Endodermal cell (in vitro differentiated cells): ENCODE measurements around the gene CWC27. TPM values are rescaled to one million over a fixed set of nuclear protein-coding genes. Genes with fewer than 3 reads are reported as not detected.

Source experiments
- DNase-seq: peaks from one replicate; pipeline ENCODE4 v3.0.0-alpha.2; 2017
- H3K27ac ChIP-seq: 2 replicates; pipeline ENCODE4 v1.5.1; 2013; ENCODE audit warnings: mild to moderate bottlenecking, low read depth, low read length, moderate library complexity
- H3K27me3 ChIP-seq: 2 replicates; pipeline ENCODE4 v1.6.1; 2013; ENCODE audit warnings: mild to moderate bottlenecking, low read length, moderate library complexity; ENCODE audit not compliant: insufficient read depth, control insufficient read depth, poor library complexity, severe bottlenecking
- H3K36me3 ChIP-seq: 2 replicates; pipeline ENCODE4 v1.7.0; 2013; ENCODE audit warnings: mild to moderate bottlenecking, low read length, moderate library complexity; ENCODE audit not compliant: control insufficient read depth, insufficient read depth
- H3K4me1 ChIP-seq: one replicate; pipeline ENCODE4 v1.7.0; 2013; ENCODE audit warnings: low read length; ENCODE audit not compliant: control insufficient read depth, insufficient read depth
- H3K4me3 ChIP-seq: 2 replicates; pipeline ENCODE4 v1.5.1; 2013; ENCODE audit warnings: mild to moderate bottlenecking, low read length, moderate library complexity
- H3K9ac ChIP-seq: 2 replicates; pipeline ENCODE4 v1.6.1; 2013; ENCODE audit warnings: mild to moderate bottlenecking, low read length, moderate library complexity; ENCODE audit not compliant: poor library complexity, severe bottlenecking; ENCODE audit errors: extremely low read depth
- H3K9me3 ChIP-seq: 2 replicates; pipeline ENCODE4 v1.6.1; 2013; ENCODE audit warnings: mild to moderate bottlenecking, low read length, moderate library complexity; ENCODE audit not compliant: control insufficient read depth
- H3K27ac Mint-ChIP-seq: 2 replicates; pipeline ENCODE4 v1.8.0; 2020; ENCODE audit warnings: mixed read lengths
- H3K27me3 Mint-ChIP-seq: 2 replicates; pipeline ENCODE4 v1.8.0; 2021; ENCODE audit warnings: mild to moderate bottlenecking, mixed read lengths; ENCODE audit not compliant: insufficient read depth
- H3K36me3 Mint-ChIP-seq: 2 replicates; pipeline ENCODE4 v1.8.0; 2020; ENCODE audit warnings: low read depth, mixed read lengths
- H3K4me1 Mint-ChIP-seq: 2 replicates; pipeline ENCODE4 v1.8.0; 2020; ENCODE audit warnings: mixed read lengths
- H3K4me3 Mint-ChIP-seq: 2 replicates; pipeline ENCODE4 v1.8.0; 2020; ENCODE audit warnings: mild to moderate bottlenecking, moderate library complexity, mixed read lengths
- H3K9me3 Mint-ChIP-seq: 2 replicates; pipeline ENCODE4 v1.8.0; 2020; ENCODE audit warnings: mild to moderate bottlenecking, mixed read lengths
- WGBS, 2 experiments: methylation state at CpG; one replicate each; pipeline versions ENCODE4 v1.1.5 to v1.1.7; 2013; ENCODE audit warnings: missing lambda C conversion rate in 2 of 2, mixed read lengths in 1 of 2; ENCODE audit not compliant: insufficient coverage in 1 of 2, insufficient read length in 1 of 2; 5-methylcytosine and 5-hydroxymethylcytosine counted together
- total RNA-seq, 2 donors: library from RNA; stranded (reverse); fragmentation: NEBNext Ultra II Directional in 1 of 2; extraction: Animal tissue kit (Norgen Biotek cat#: 25700) in 1 of 2; gene quantifications; 2 replicates in 1 of 2; 3 replicates in 1 of 2; pipeline ENCODE4 v1.2.1, GENCODE V29; 2021
- TF ChIP-seq, protein P1 (sequence below): fragments of 200-600 bp; sonication (generic); conservative IDR thresholded peaks from 2 replicates; pipeline ENCODE4 v1.5.0; 2021; ENCODE audit warnings: antibody characterized with exemption, mild to moderate bottlenecking

The CWC27 gene
- total RNA-seq, 2 donors from 2014 or later: 69.1 to 74.8 TPM

DNA sequence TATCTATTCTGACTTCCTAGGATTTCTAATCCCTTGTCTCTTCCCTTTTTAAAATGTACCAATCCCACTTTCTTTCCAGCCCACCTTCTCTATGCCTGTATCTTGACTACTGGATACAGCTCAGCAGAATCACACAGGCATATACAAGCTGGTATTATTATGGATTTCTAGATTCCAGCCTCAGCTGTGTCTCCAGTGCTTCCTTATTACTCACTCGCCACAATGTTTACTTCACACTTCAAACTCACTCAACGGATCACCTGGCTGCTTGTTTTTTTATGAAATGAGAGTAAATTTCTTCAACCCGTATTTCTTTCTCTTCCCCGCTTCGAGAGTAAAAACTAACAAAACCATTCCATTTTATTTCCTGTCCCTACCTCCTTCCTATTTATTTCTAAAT is 38.8 kb downstream of the CWC27 start:
- no peak overlapping the region for H3K27ac ChIP-seq

GRCh38 chr5:64811050-64811640 is 42.4 kb downstream of the CWC27 start:
- Mint-ChIP-seq H3K4me3 (no peak overlapping the region), H3K9me3 (no peaks in the 10 kb centered on the region), H3K4me1 (peaks cover 3% of the 10 kb centered on the region), H3K27me3 (no peaks in the 10 kb centered on the region), H3K36me3 (peaks cover 6% of the 10 kb centered on the region), H3K27ac (no peak overlapping the region)
- Histone ChIP-seq H3K36me3 (peaks cover 69% of the 10 kb centered on the region), H3K27ac (no peak overlapping the region), H3K27me3 (no peaks in the 10 kb centered on the region), H3K4me3 (no peak overlapping the region), H3K9ac (no peak overlapping the region), H3K4me1 (no peaks in the 10 kb centered on the region), H3K9me3 (no peaks in the 10 kb centered on the region)
- 89 to 95% methylated on average over 1 of the region's 1 CpG for WGBS, 2 experiments
- TF ChIP-seq, protein P1, sequence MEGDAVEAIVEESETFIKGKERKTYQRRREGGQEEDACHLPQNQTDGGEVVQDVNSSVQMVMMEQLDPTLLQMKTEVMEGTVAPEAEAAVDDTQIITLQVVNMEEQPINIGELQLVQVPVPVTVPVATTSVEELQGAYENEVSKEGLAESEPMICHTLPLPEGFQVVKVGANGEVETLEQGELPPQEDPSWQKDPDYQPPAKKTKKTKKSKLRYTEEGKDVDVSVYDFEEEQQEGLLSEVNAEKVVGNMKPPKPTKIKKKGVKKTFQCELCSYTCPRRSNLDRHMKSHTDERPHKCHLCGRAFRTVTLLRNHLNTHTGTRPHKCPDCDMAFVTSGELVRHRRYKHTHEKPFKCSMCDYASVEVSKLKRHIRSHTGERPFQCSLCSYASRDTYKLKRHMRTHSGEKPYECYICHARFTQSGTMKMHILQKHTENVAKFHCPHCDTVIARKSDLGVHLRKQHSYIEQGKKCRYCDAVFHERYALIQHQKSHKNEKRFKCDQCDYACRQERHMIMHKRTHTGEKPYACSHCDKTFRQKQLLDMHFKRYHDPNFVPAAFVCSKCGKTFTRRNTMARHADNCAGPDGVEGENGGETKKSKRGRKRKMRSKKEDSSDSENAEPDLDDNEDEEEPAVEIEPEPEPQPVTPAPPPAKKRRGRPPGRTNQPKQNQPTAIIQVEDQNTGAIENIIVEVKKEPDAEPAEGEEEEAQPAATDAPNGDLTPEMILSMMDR: peak; percentile 87
- DNase-seq: no peak

More for the DNA sequence above, 38.8 kb downstream of the CWC27 start:
- Mint-ChIP-seq H3K36me3 (peaks cover 6% of the 10 kb centered on the region), H3K27me3 (no peaks in the 10 kb centered on the region), H3K4me3 (no peak overlapping the region), H3K9me3 (no peaks in the 10 kb centered on the region), H3K4me1 (peaks cover 3% of the 10 kb centered on the region), H3K27ac (peak overlapping the region; percentile 59)
- no peaks in the 10 kb centered on the region for H3K9me3 ChIP-seq
- no peak overlapping the region for H3K9ac ChIP-seq
- H3K27me3 ChIP-seq: no peaks in the 10 kb centered on the region
- DNase-seq: no peak
- TF ChIP-seq, protein P1: no peak
- WGBS, 2 experiments: 93 to 100% methylated on average over 3 to 5 of the region's 5 CpGs
- H3K4me3 ChIP-seq: no peak overlapping the region
- peaks cover 69% of the 10 kb centered on the region for H3K36me3 ChIP-seq
- no peaks in the 10 kb centered on the region for H3K4me1 ChIP-seq

GRCh38 chr5:64814073-64814472 is 45.3 kb downstream of the CWC27 start:
- Mint-ChIP-seq H3K27ac (no peak overlapping the region), H3K9me3 (no peaks in the 10 kb centered on the region), H3K36me3 (peaks cover 16% of the 10 kb centered on the region), H3K4me1 (no peaks in the 10 kb centered on the region), H3K4me3 (no peak overlapping the region), H3K27me3 (no peaks in the 10 kb centered on the region)
- no peaks in the 10 kb centered on the region for H3K4me1 ChIP-seq
- no peak overlapping the region for H3K4me3 ChIP-seq
- no peak overlapping the region for H3K9ac ChIP-seq
- DNase-seq: no peak
- TF ChIP-seq, protein P1: no peak
- no peaks in the 10 kb centered on the region for H3K27me3 ChIP-seq
- no peaks in the 10 kb centered on the region for H3K9me3 ChIP-seq
- 98% methylated on average over 2 of the region's 2 CpGs; no CpG with 5 or more reads in 1 of the 2 experiments for WGBS, 2 experiments
- no peak overlapping the region for H3K27ac ChIP-seq
- peaks cover 73% of the 10 kb centered on the region for H3K36me3 ChIP-seq
